ENCODE results near the gene DNER.

DNER gene

GRCh38 chr2:229372207-229372606, 342.1 kb downstream of the DNER start:
- Histone ChIP-seq H3K4me3 (ENCODE audit: low read depth, low read length) (no peak overlapping the region), H3K27ac (no peak overlapping the region)
- in situ Hi-C loops (cut with HindIII; ENCODE audit: low pct_ligation_motif_present, low sequenced_read_pairs), result no loop called here

GRCh38 chr2:229371086-229371485, 343.3 kb downstream of the DNER start:
- H3K27me3 ChIP-seq (replicated peaks), result no peaks in the 10 kb centered on the region
- in situ Hi-C loops (cut with HindIII; ENCODE audit: low pct_ligation_motif_present, low sequenced_read_pairs), result no loop called here
- no peak for DNase-seq
- H3K4me3 ChIP-seq (ENCODE audit: low read depth, low read length), result no peak overlapping the region
- H3K36me3 ChIP-seq (replicated peaks), result no peaks in the 10 kb centered on the region
- TF ChIP-seq, protein P1, sequence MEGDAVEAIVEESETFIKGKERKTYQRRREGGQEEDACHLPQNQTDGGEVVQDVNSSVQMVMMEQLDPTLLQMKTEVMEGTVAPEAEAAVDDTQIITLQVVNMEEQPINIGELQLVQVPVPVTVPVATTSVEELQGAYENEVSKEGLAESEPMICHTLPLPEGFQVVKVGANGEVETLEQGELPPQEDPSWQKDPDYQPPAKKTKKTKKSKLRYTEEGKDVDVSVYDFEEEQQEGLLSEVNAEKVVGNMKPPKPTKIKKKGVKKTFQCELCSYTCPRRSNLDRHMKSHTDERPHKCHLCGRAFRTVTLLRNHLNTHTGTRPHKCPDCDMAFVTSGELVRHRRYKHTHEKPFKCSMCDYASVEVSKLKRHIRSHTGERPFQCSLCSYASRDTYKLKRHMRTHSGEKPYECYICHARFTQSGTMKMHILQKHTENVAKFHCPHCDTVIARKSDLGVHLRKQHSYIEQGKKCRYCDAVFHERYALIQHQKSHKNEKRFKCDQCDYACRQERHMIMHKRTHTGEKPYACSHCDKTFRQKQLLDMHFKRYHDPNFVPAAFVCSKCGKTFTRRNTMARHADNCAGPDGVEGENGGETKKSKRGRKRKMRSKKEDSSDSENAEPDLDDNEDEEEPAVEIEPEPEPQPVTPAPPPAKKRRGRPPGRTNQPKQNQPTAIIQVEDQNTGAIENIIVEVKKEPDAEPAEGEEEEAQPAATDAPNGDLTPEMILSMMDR (IDR thresholded peaks at IDR 0.05; ENCODE audit: low read depth, low read length, missing control alignments), result no peak
- no peak overlapping the region for H3K27ac ChIP-seq

More at GRCh38 chr2:229372207-229372606, 342.1 kb downstream of the DNER start:
- no peak for DNase-seq
- Histone ChIP-seq H3K36me3 (replicated peaks) (no peaks in the 10 kb centered on the region), H3K27me3 (replicated peaks) (no peaks in the 10 kb centered on the region)
- TF ChIP-seq, protein P1 (IDR thresholded peaks at IDR 0.05; ENCODE audit: low read depth, low read length, missing control alignments), result no peak

DNA sequence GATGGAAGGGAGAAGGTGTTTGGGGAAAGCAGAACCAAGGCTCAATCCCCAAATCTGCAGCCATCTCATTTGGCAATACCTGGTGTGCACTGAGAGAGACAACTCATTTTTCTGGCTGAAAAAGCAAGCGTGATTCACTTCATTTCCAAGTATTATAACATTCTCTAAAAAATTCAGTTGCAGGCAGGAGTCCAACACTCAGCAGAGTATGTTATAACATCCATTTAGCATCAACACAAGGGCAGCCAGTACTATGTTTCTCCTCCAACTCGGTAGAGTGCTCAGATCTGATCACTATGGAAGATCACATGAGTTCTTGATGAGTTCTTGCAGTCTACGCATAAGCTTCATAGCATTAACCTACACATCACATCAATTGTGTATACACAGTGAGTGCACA, 343.8 kb downstream of the DNER start:
- in situ Hi-C loops (cut with HindIII; ENCODE audit: low pct_ligation_motif_present, low sequenced_read_pairs), result no loop called here
- Histone ChIP-seq H3K27me3 (replicated peaks) (no peaks in the 10 kb centered on the region), H3K36me3 (replicated peaks) (no peaks in the 10 kb centered on the region), H3K4me3 (ENCODE audit: low read depth, low read length) (no peak overlapping the region), H3K27ac (no peak overlapping the region)
- TF ChIP-seq, protein P1 (IDR thresholded peaks at IDR 0.05; ENCODE audit: low read depth, low read length, missing control alignments), result no peak
- DNase-seq, result no peak

DNA sequence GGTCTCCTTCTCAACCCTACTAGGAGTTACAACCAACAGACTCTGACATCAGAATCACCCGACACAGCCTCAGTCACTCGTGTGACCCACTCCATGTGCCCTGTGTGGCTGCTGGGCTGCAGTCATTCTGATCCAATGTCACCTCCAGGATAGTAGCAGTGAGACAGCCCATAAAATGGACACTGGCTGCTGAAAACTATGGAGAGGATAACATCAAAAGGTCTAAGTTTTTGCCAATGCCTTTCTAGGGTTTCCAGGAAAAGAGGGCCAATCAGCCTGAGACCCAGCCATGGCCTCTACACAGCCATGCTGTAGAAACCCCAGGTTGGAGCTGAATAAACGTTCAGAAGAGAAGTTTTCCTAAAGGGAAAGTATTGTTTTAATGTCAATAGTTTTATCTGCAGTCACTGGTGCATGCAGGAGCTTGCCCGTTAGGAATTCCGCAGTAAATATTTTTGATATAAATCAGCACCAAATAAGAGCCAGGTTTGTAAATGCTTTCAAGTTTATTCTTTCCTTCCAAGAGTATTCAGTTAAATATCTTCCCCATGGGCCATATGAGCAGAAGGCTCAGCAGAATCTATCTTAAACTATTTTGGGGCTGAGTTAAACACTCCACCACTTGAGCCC, 351.1 kb downstream of the DNER start:
- DNase-seq, result no peak
- in situ Hi-C loops (cut with HindIII; ENCODE audit: low pct_ligation_motif_present, low sequenced_read_pairs), result no loop called here
- Histone ChIP-seq H3K27ac (no peak overlapping the region), H3K27me3 (replicated peaks) (no peaks in the 10 kb centered on the region), H3K4me3 (ENCODE audit: low read depth, low read length) (no peak overlapping the region), H3K36me3 (replicated peaks) (no peaks in the 10 kb centered on the region)
- TF ChIP-seq, protein P1 (IDR thresholded peaks at IDR 0.05; ENCODE audit: low read depth, low read length, missing control alignments), result no peak

- no peaks in the 10 kb centered on the region for H3K36me3 ChIP-seq (replicated peaks)
- H3K27me3 ChIP-seq (replicated peaks), result no peaks in the 10 kb centered on the region
- DNase-seq, result peak; percentile 24
- no peak overlapping the region for H3K4me3 ChIP-seq (ENCODE audit: low read depth, low read length)
- TF ChIP-seq, protein P1 (IDR thresholded peaks at IDR 0.05; ENCODE audit: low read depth, low read length, missing control alignments), result no peak
- in situ Hi-C loops (cut with HindIII; ENCODE audit: low pct_ligation_motif_present, low sequenced_read_pairs), result no loop called here
- H3K27ac ChIP-seq, result no peak overlapping the region
Measured at GRCh38 chr2:229350883-229351282, 363.5 kb downstream of the DNER start.
